Measurements from ENCODE around the gene MDGA2.

Gene MDGA2

DNA sequence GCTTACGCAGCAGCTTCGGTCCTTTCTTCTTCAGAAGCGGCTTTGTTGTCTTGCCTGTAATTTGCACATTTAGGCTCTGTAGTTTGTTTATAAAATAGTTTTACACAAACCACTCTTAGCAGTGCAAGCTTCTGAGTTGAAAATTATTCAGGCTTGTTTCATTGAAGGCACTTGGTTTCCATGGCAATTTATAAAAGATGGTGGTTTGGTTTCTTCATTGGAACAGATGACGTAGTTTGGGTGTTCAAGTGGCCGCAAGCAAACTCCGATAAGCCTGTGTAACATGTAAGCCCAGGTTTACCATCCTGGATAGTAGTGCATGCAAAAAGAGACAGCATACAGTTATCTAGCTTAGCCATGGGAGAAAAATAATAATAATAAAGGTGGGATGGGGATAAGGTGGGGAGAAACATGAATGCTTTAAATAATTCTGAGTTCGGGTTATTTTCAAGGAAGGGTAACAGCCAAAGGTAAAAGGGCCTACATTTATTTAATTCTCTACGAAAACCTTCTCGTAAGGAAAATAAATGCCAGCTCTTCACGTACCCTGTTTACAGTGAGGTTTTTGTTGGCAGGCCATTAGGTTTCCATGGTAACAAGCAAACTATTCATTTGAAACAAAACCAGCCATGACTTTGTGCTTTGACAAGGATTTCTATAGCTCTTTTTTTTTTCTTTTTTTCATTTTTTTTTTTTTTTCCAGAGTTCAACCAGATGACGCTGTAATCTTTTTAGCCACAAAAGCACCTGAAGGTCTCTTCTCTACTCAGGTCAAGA is 834.3 kb downstream of the MDGA2 start:
- DNase-seq, result no peak

DNA sequence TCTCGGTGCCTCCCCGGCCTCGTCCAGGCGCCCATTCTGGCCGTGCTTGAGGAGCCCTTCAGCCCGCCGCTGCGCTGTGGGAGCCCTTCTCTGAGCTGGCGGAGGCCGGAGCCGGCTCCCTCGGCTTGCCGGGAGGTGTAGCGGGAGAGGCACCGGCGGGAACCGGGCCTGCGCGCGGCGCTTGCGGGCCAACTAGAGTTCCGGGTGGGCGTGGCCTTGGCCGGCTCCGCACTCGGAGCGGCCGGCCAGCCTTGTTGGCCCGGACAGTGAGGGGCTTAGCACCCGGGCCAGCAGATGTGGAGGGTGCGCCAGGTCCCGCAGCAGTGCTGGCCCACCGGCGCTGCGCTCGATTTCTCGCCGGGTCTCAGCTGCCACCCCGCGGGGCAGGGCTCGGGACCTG is 855.1 kb downstream of the MDGA2 start:
- no peak for DNase-seq

DNA sequence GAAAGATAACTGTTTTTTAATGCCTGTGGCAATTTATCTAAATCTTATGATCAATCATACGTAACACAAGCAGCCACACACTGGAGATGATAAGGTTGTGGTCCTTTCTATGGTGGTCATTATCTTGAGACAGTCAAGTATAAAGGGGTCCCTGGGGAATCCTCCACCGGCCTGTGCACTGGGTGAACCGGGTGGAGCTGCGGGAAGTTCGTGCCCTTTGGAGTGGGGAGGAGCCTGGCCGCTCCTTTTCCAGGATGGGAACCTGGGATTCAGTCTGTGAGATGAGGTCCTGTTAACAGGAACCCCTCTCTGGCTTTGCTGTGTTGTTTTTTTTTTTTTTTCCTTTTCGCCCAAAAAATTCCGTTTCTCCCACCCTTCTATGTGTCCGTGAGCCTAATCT is 856.3 kb downstream of the MDGA2 start:
- no peak for DNase-seq

DNA sequence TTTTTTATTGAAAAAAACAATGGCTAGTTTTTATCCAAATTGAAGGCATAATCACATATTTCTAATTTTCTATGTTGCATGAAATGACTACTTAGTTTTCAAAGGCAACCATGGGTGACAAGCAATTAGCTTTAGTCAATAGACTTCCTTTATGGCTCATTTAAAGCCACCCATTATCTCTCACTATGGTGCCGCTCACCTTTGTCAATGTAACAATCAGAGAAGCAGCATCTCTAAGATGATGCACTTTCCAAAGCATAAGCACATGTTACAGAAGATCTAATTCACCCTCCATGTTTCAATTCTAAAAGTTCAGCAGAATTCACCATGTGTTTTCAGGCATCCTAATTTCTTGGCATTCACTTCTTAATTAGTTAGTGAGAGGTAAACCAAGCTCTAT is 857.3 kb downstream of the MDGA2 start:
- DNase-seq, result no peak

DNA sequence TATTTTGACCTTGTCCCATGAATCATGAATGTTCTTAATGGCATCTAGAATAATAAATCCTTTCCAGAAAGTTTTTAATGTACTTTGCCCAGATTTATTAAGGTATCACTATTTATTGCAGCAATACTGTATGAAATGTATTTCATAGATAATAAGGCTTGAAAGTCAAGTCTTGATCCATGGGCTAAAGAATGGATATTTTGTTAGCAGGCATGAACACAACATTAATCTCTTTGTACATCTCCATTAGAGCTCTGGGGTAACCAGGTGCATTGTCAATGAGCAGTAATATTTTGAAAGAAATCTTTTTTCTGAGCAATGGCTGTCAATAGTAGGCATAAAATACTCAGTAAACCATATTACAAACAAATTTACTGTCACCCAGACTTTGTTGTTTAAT is 882.3 kb downstream of the MDGA2 start:
- DNase-seq, result no peak

Data from suppressor macrophage treated with lipopolysaccharide for 1 hour (primary cell).